ENCODE data around the gene OTOP3. TPM values are rescaled to one million over a fixed set of nuclear protein-coding genes. Genes with fewer than 3 reads are reported as not detected.
"Not testable (repeated sequence)": the region's sequence is repeated elsewhere in the genome, so short reads cannot be mapped to it uniquely, and the experiment has no call there.

OTOP3 gene
- total RNA-seq, 2 donors from 2014 or later: 0.66 to 2.3 TPM

GRCh38 chr17:74907012-74907411, 28.7 kb upstream of the OTOP3 start:
- Histone ChIP-seq H3K27ac (no peak overlapping the region), H3K36me3 (replicated peaks in 1 of 2; ENCODE audit: insufficient read depth in 1 of 2, low read depth in 2 of 2) (no peaks in the 10 kb centered on the region), H3K27me3 (no peaks in the 10 kb centered on the region), H3K4me3 (no peak overlapping the region), H3K9me3 (no peaks in the 10 kb centered on the region), H3K4me1 (no peaks in the 10 kb centered on the region)
- no peak for TF ChIP-seq POLR2A (IDR thresholded peaks at IDR 0.05)
- TF ChIP-seq CTCF (IDR thresholded peaks at IDR 0.05): no peak
- DNase-seq: no peak
- no peak for ATAC-seq
- WGBS, 2 donors: 90% methylated on average over 16 of the region's 34 CpGs; no CpG with 5 or more reads in 1 of the 2 donors
- intact Hi-C loops (cut with DNase I): no loop called here

GRCh38 chr17:74909097-74909496, 26.6 kb upstream of the OTOP3 start:
- H3K36me3 ChIP-seq (replicated peaks in 1 of 2; ENCODE audit: insufficient read depth in 1 of 2, low read depth in 2 of 2); ATAC-seq; H3K4me3 ChIP-seq; DNase-seq; H3K27me3 ChIP-seq; H3K9me3 ChIP-seq; H3K4me1 ChIP-seq; intact Hi-C loops (cut with DNase I); H3K27ac ChIP-seq: not testable (repeated sequence)
- WGBS, 2 donors: 69 to 75% methylated on average over 4 of the region's 4 CpGs

- intact Hi-C loops (cut with DNase I); ATAC-seq; H3K9me3 ChIP-seq; H3K4me3 ChIP-seq; H3K4me1 ChIP-seq; H3K27me3 ChIP-seq; H3K27ac ChIP-seq; DNase-seq; H3K36me3 ChIP-seq (replicated peaks in 1 of 2; ENCODE audit: insufficient read depth in 1 of 2, low read depth in 2 of 2): not testable (repeated sequence)
- 57 to 59% methylated on average over 8 of the region's 8 CpGs for WGBS, 2 donors
These were observed 24.3 kb upstream of the OTOP3 start for GRCh38 chr17:74911423-74911822.

GRCh38 chr17:74916136-74916850, 19.4 kb upstream of the OTOP3 start:
- intact Hi-C loops (cut with DNase I): no loop called here
- H3K36me3 ChIP-seq (replicated peaks in 1 of 2; ENCODE audit: insufficient read depth in 1 of 2, low read depth in 2 of 2): no peaks in the 10 kb centered on the region
- H3K27me3 ChIP-seq: no peaks in the 10 kb centered on the region
- H3K27ac ChIP-seq: no peak overlapping the region
- ATAC-seq (no peak), DNase-seq (no peak)
- no peaks in the 10 kb centered on the region for H3K9me3 ChIP-seq
- no peak for TF ChIP-seq POLR2A (IDR thresholded peaks at IDR 0.05)
- TF ChIP-seq CTCF (IDR thresholded peaks at IDR 0.05): no peak
- H3K4me3 ChIP-seq: no peak overlapping the region
- WGBS, 2 donors: 77 to 85% methylated on average over 11 to 13 of the region's 13 CpGs
- H3K4me1 ChIP-seq: peaks cover 5% of the 10 kb centered on the region

GRCh38 chr17:74916851-74917199, 18.9 kb upstream of the OTOP3 start:
- TF ChIP-seq POLR2A (IDR thresholded peaks at IDR 0.05) (no peak), CTCF (IDR thresholded peaks at IDR 0.05) (no peak)
- no peak overlapping the region for H3K4me3 ChIP-seq
- no peaks in the 10 kb centered on the region for H3K36me3 ChIP-seq (replicated peaks in 1 of 2; ENCODE audit: insufficient read depth in 1 of 2, low read depth in 2 of 2)
- 79 to 87% methylated on average over 11 of the region's 11 CpGs for WGBS, 2 donors
- intact Hi-C loops (cut with DNase I): no loop called here
- H3K27ac ChIP-seq: no peak overlapping the region
- DNase-seq (no peak), ATAC-seq (no peak)
- no peaks in the 10 kb centered on the region for H3K9me3 ChIP-seq
- H3K4me1 ChIP-seq: peaks cover 6% of the 10 kb centered on the region
- H3K27me3 ChIP-seq: no peaks in the 10 kb centered on the region

GRCh38 chr17:74917430-74917829, 18.3 kb upstream of the OTOP3 start:
- intact Hi-C loops (cut with DNase I): no loop called here
- Histone ChIP-seq H3K9me3 (no peaks in the 10 kb centered on the region), H3K4me1 (peaks cover 6% of the 10 kb centered on the region), H3K36me3 (replicated peaks in 1 of 2; ENCODE audit: insufficient read depth in 1 of 2, low read depth in 2 of 2) (no peaks in the 10 kb centered on the region), H3K27ac (no peak overlapping the region), H3K4me3 (no peak overlapping the region), H3K27me3 (no peaks in the 10 kb centered on the region)
- no peak for TF ChIP-seq CTCF (IDR thresholded peaks at IDR 0.05)
- TF ChIP-seq POLR2A (IDR thresholded peaks at IDR 0.05): no peak
- WGBS, 2 donors: 43 to 50% methylated on average over 10 of the region's 10 CpGs
- ATAC-seq (no peak), DNase-seq (no peak)

All from body of pancreas (tissue), 4 donors.